H1 (cell line): Measurements from ENCODE around the gene DBNDD2. TPM values are rescaled to one million over a fixed set of nuclear protein-coding genes. Genes with fewer than 3 reads are reported as not detected.

ENCODE experiments used
- ASH2L ChIP-seq: fragments of 200-600, 300-600 bp; sonication (generic); IDR thresholded peaks from one replicate; pipeline ENCODE4 v1.7.1; 2017; ENCODE audit warnings: low read length
- CEBPB ChIP-seq: IDR thresholded peaks from 2 replicates; pipeline ENCODE4 v1.6.1; 2012; ENCODE audit warnings: low read depth, low read length
- CTBP2 ChIP-seq: IDR thresholded peaks from 2 replicates; pipeline ENCODE4 v1.7.0; 2011; ENCODE audit warnings: borderline replicate concordance, mild to moderate bottlenecking, moderate library complexity, mixed read lengths, low read length; ENCODE audit not compliant: insufficient read depth, insufficient read length
- EZH2 ChIP-seq: fragments of 200-600 bp; sonication (generic); IDR thresholded peaks from 2 replicates; pipeline ENCODE4 v1.7.1; 2012; ENCODE audit warnings: low read depth, mild to moderate bottlenecking, moderate library complexity, low read length, inconsistent platforms; ENCODE audit not compliant: severe bottlenecking
- GABPA ChIP-seq: IDR thresholded peaks from 2 replicates; pipeline ENCODE4 v1.6.1; 2011; ENCODE audit warnings: mild to moderate bottlenecking, low read length, moderate library complexity, borderline replicate concordance; ENCODE audit not compliant: insufficient read depth
- HDAC2 ChIP-seq, 2 experiments: fragments of 300-600 bp in 1 of 2; sonication (generic) in 1 of 2; IDR thresholded peaks; 2 replicates each; pipeline ENCODE4 v1.6.1; 2011 to 2012; ENCODE audit warnings: low read depth in 2 of 2, low read length in 2 of 2, mild to moderate bottlenecking in 2 of 2, moderate library complexity in 2 of 2, borderline replicate concordance in 1 of 2, inconsistent platforms in 1 of 2
- HDAC6 ChIP-seq: IDR thresholded peaks from one replicate; pipeline ENCODE4 v1.7.1; 2012; ENCODE audit warnings: low read depth, mild to moderate bottlenecking, inconsistent platforms, low read length, moderate library complexity
- MAFK ChIP-seq: IDR thresholded peaks from 2 replicates; pipeline ENCODE4 v1.6.1; 2012; ENCODE audit warnings: low read depth, mild to moderate bottlenecking, improper control_type of control experiment, low read length
- NRF1 ChIP-seq: IDR thresholded peaks from 2 replicates; pipeline ENCODE4 v1.6.1; 2011; ENCODE audit warnings: mild to moderate bottlenecking, low read depth, low read length, improper control_type of control experiment
- POLR2A ChIP-seq, 2 experiments: IDR thresholded peaks; 1 replicate in 1 of 2; 2 replicates in 1 of 2; pipeline ENCODE4 v1.6.1; 2011; ENCODE audit warnings: low read depth in 2 of 2, low read length in 2 of 2, mild to moderate bottlenecking in 2 of 2; ENCODE audit errors: control extremely low read depth in 1 of 2
- SIRT6 ChIP-seq: IDR thresholded peaks from one replicate; pipeline ENCODE4 v1.7.1; 2012; ENCODE audit warnings: low read length, inconsistent platforms
- SP1 ChIP-seq: IDR thresholded peaks from 2 replicates; pipeline ENCODE4 v1.6.1; 2011; ENCODE audit warnings: low read depth, low read length
- SP4 ChIP-seq: IDR thresholded peaks from 2 replicates; pipeline ENCODE4 v1.6.1; 2012; ENCODE audit warnings: low read length, inconsistent platforms
- SRF ChIP-seq: IDR thresholded peaks from 2 replicates; pipeline ENCODE4 v1.6.1; 2011; ENCODE audit warnings: mild to moderate bottlenecking, low read depth, low read length, moderate library complexity
- polyA plus RNA-seq, 7 experiments: library from polyadenylated mRNA; depleted of rRNA in 3 of 7; stranded (reverse) in 5 of 7; unstranded in 2 of 7; fragments of >200 nt in 5 of 7; fragments of 200-250 nt in 2 of 7; gene quantifications; 1 replicate in 5 of 7; 2 replicates in 1 of 7; 4 replicates in 1 of 7; pipeline versions ENCODE4 v1.2.1 to v1.2.3, GENCODE V29; 2011 to 2013; ENCODE audit warnings: missing spikeins in 2 of 7, mixed read lengths in 2 of 7
- total RNA-seq: library from RNA; stranded (reverse); fragmentation: NEBNext Ultra II Directional; extraction: Animal tissue kit (Norgen Biotek cat#: 25700); gene quantifications from 2 replicates; pipeline ENCODE4 v1.2.1, GENCODE V29; 2021
- TF ChIP-seq, protein P1 (sequence below): IDR thresholded peaks from 2 replicates; pipeline ENCODE4 v1.6.1; 2012; ENCODE audit warnings: inconsistent platforms

The DBNDD2 gene
- total and polyA plus RNA-seq, 2 of the 8 experiments (the other 6 are each of a cell fraction or from before 2014, with no cell fraction given) = 55.8 to 96.3 TPM

DNA sequence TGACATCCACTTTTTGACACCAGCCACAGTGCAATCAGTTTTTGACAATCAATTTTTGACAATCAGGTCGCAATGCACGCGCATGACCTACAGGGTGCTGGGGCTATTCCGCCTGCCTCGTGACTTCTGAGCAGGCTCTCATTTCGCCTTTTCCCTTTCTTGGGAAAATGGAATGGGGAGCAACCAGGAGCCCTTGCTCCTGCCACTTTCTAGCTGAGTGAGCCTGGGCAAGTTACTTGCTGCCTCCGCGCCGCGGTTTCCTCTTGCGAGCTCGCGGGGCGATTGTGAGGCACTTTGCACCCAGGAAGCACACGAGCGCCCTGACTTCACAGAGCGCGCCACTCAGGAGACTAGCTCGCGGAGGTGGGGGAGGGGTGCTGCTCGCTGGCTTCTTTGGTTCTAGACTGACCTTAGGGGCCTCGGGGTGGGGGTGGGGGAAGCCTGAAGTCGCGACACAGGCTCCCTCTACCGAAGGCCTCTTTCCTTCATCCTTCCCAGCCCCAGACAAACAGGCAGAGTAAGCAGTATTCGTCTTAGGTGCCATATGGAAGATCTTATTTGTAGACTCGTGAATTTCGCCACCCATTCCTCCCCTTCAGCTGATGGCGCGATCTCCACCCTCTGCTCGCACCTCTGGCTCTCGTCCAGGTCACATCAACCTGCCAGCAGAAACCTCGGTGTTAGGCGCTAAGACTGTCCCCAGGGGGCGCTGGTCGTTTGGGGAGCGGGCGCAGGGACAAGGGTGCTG lies 34.6 kb upstream of the DBNDD2 start (continued):
- TF ChIP-seq POLR2A (IDR thresholded peaks at IDR 0.05; ENCODE audit: control extremely low read depth in 1 of 2, low read depth in 2 of 2, low read length in 2 of 2) (no peak), MAFK (no peak), ASH2L (peak; percentile 81), SP1 (no peak), NRF1 (no peak), SIRT6 (no peak), HDAC2 (IDR thresholded peaks at IDR 0.05; ENCODE audit: borderline replicate concordance in 1 of 2, low read depth in 2 of 2, low read length in 2 of 2) (no peak), EZH2 (no peak), CEBPB (no peak), HDAC6 (no peak), CTBP2 (no peak), SRF (no peak), GABPA (peak; percentile 21; the same call in 1 of the 2 replicates), SP4 (no peak)
- TF ChIP-seq, protein P1, sequence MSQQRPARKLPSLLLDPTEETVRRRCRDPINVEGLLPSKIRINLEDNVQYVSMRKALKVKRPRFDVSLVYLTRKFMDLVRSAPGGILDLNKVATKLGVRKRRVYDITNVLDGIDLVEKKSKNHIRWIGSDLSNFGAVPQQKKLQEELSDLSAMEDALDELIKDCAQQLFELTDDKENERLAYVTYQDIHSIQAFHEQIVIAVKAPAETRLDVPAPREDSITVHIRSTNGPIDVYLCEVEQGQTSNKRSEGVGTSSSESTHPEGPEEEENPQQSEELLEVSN = 0 out of 2 replicates have a peak, but pooled peaks have one; percentile 5
